Astrocyte (in vitro differentiated cells and primary cell): ENCODE measurements around the gene TUBE1. TPM values are rescaled to one million over a fixed set of nuclear protein-coding genes. Genes with fewer than 3 reads are reported as not detected.

ENCODE experiments used
- DNase-seq: peaks from one replicate; pipeline ENCODE4 v3.0.0-alpha.2; 2010; ENCODE audit warnings: low read depth
- FAIRE-seq: peaks from 2 replicates; lab custom pipeline; 2011; peaks lifted over from hg19 to GRCh38; lab: Jason Lieb, UNC
- H2AFZ ChIP-seq: 2 replicates; pipeline ENCODE4 v1.6.0; 2012; ENCODE audit warnings: low read depth, low read length, inconsistent platforms
- H3K27ac ChIP-seq: 2 replicates; pipeline ENCODE4 v1.5.1; 2011; ENCODE audit warnings: low read depth, low read length, inconsistent platforms
- H3K27me3 ChIP-seq: 2 replicates; pipeline ENCODE4 v1.6.0; 2011; ENCODE audit warnings: low read length, inconsistent platforms; ENCODE audit not compliant: insufficient read depth
- H3K36me3 ChIP-seq: 2 replicates; pipeline ENCODE4 v1.5.1; 2011; ENCODE audit warnings: low read length, inconsistent platforms; ENCODE audit not compliant: insufficient read depth
- H3K4me1 ChIP-seq: 2 replicates; pipeline ENCODE4 v1.5.1; 2011; ENCODE audit warnings: low read length, inconsistent platforms; ENCODE audit not compliant: insufficient read depth
- H3K4me2 ChIP-seq: 2 replicates; pipeline ENCODE4 v1.6.0; 2012; ENCODE audit warnings: low read length, inconsistent platforms
- H3K4me3 ChIP-seq: 2 replicates; pipeline ENCODE4 v1.5.1; 2011; ENCODE audit warnings: low read depth, mild to moderate bottlenecking, low read length, inconsistent platforms; ENCODE audit not compliant: insufficient read depth
- H3K79me2 ChIP-seq: 2 replicates; pipeline ENCODE4 v1.6.0; 2012; ENCODE audit warnings: mild to moderate bottlenecking, low read length, inconsistent platforms; ENCODE audit not compliant: insufficient read depth
- H3K9ac ChIP-seq: 2 replicates; pipeline ENCODE4 v1.6.0; 2012; ENCODE audit warnings: mild to moderate bottlenecking, low read length, inconsistent platforms
- H3K9me3 ChIP-seq: 2 replicates; pipeline ENCODE4 v1.5.1; 2012; ENCODE audit warnings: low read depth, mild to moderate bottlenecking, low read length, inconsistent platforms; ENCODE audit not compliant: insufficient read depth
- H4K20me1 ChIP-seq: 2 replicates; pipeline ENCODE4 v1.6.0; 2012; ENCODE audit warnings: low read length, inconsistent platforms; ENCODE audit not compliant: insufficient read depth
- H3K27ac Mint-ChIP-seq: one replicate; pipeline ENCODE4 v1.8.0; 2021; ENCODE audit warnings: mild to moderate bottlenecking, mixed read lengths; ENCODE audit not compliant: unreplicated experiment
- H3K27me3 Mint-ChIP-seq: one replicate; pipeline ENCODE4 v1.8.0; 2021; ENCODE audit warnings: low read depth, mixed read lengths; ENCODE audit not compliant: unreplicated experiment
- H3K36me3 Mint-ChIP-seq: one replicate; pipeline ENCODE4 v1.8.0; 2021; ENCODE audit warnings: low read depth, mixed read lengths; ENCODE audit not compliant: unreplicated experiment
- H3K4me1 Mint-ChIP-seq: one replicate; pipeline ENCODE4 v1.8.0; 2021; ENCODE audit warnings: low read depth, mixed read lengths; ENCODE audit not compliant: unreplicated experiment
- H3K4me3 Mint-ChIP-seq: one replicate; pipeline ENCODE4 v1.8.0; 2021; ENCODE audit warnings: mild to moderate bottlenecking, moderate library complexity, mixed read lengths; ENCODE audit not compliant: unreplicated experiment
- H3K9me3 Mint-ChIP-seq: one replicate; pipeline ENCODE4 v1.8.0; 2021; ENCODE audit warnings: mild to moderate bottlenecking, mixed read lengths; ENCODE audit not compliant: unreplicated experiment
- EZH2 ChIP-seq: IDR thresholded peaks from 2 replicates; pipeline ENCODE4 v1.6.1; 2012; ENCODE audit warnings: mild to moderate bottlenecking, low read length, inconsistent platforms; ENCODE audit not compliant: insufficient read depth
- total RNA-seq: library from RNA; stranded (reverse); gene quantifications from 2 replicates; pipeline ENCODE4 v1.2.1, GENCODE V29; 2021
- TF ChIP-seq, protein P1 (sequence below): IDR thresholded peaks from 2 replicates; pipeline ENCODE4 v1.5.1; 2011; ENCODE audit warnings: low read depth, mild to moderate bottlenecking, inconsistent platforms, low read length, moderate library complexity; ENCODE audit not compliant: insufficient read depth

The TUBE1 gene
- total RNA-seq, 1 donor from 2014 or later, result 17.7 TPM

- H3K27ac ChIP-seq, result no peak overlapping the region
- no peak overlapping the region for H2AFZ ChIP-seq
- FAIRE-seq (no peak), DNase-seq (no peak)
- peaks cover 7% of the 10 kb centered on the region for H3K4me1 Mint-ChIP-seq
- TF ChIP-seq EZH2, result no peak
- TF ChIP-seq, protein P1, sequence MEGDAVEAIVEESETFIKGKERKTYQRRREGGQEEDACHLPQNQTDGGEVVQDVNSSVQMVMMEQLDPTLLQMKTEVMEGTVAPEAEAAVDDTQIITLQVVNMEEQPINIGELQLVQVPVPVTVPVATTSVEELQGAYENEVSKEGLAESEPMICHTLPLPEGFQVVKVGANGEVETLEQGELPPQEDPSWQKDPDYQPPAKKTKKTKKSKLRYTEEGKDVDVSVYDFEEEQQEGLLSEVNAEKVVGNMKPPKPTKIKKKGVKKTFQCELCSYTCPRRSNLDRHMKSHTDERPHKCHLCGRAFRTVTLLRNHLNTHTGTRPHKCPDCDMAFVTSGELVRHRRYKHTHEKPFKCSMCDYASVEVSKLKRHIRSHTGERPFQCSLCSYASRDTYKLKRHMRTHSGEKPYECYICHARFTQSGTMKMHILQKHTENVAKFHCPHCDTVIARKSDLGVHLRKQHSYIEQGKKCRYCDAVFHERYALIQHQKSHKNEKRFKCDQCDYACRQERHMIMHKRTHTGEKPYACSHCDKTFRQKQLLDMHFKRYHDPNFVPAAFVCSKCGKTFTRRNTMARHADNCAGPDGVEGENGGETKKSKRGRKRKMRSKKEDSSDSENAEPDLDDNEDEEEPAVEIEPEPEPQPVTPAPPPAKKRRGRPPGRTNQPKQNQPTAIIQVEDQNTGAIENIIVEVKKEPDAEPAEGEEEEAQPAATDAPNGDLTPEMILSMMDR, result no peak
- no peaks in the 10 kb centered on the region for H3K9me3 ChIP-seq
- no peak overlapping the region for H3K4me3 ChIP-seq
- peaks cover 2% of the 10 kb centered on the region for H3K27me3 Mint-ChIP-seq
- no peaks in the 10 kb centered on the region for H3K27me3 ChIP-seq
- no peak overlapping the region for H3K4me2 ChIP-seq
- H3K27ac Mint-ChIP-seq, result no peak overlapping the region
- no peaks in the 10 kb centered on the region for H3K36me3 ChIP-seq
- H3K4me3 Mint-ChIP-seq, result no peak overlapping the region
- H3K9me3 Mint-ChIP-seq, result peaks cover 6% of the 10 kb centered on the region
- no peaks in the 10 kb centered on the region for H3K79me2 ChIP-seq
- peaks cover 7% of the 10 kb centered on the region for H3K4me1 ChIP-seq
- H4K20me1 ChIP-seq, result no peaks in the 10 kb centered on the region
- H3K9ac ChIP-seq, result no peak overlapping the region
- peaks cover 2% of the 10 kb centered on the region for H3K36me3 Mint-ChIP-seq
Observed at GRCh38 chr6:112050429-112050828, 36.9 kb downstream of the TUBE1 start.

DNA sequence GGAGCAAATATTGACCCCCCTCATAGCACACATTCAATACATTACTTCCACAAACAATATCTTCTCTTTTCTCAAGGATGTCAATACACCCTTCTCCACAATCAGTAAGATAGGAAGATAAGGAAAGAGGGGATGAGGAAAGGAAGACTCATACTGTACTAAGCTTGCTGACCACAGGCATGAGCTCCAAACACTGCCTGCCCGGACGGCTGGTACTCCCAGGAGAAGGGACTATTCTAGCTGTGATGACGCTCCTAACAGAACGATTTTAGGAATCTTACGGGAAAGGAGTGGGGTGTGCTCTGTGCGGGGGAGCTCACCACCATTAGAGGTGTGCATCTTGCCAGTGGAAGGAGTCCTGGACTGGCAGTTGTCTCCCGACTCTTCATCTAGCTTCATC is 37.3 kb downstream of the TUBE1 start:
- no peaks in the 10 kb centered on the region for H4K20me1 ChIP-seq

More for the DNA sequence above, 37.3 kb downstream of the TUBE1 start:
- Mint-ChIP-seq H3K36me3 (peaks cover 2% of the 10 kb centered on the region), H3K4me3 (no peak overlapping the region), H3K9me3 (peaks cover 6% of the 10 kb centered on the region), H3K27me3 (peaks cover 2% of the 10 kb centered on the region), H3K27ac (no peak overlapping the region), H3K4me1 (peaks cover 11% of the 10 kb centered on the region)
- no peak overlapping the region for H3K4me2 ChIP-seq
- TF ChIP-seq, protein P1, result no peak
- no peak for TF ChIP-seq EZH2
- H3K36me3 ChIP-seq, result no peaks in the 10 kb centered on the region
- DNase-seq, result no peak
- no peaks in the 10 kb centered on the region for H3K9me3 ChIP-seq
- no peak overlapping the region for H3K9ac ChIP-seq
- H3K79me2 ChIP-seq, result no peaks in the 10 kb centered on the region
- no peak overlapping the region for H2AFZ ChIP-seq
- peaks cover 11% of the 10 kb centered on the region for H3K4me1 ChIP-seq
- no peak overlapping the region for H3K27ac ChIP-seq
- no peaks in the 10 kb centered on the region for H3K27me3 ChIP-seq
- no peak overlapping the region for H3K4me3 ChIP-seq
- no peak for FAIRE-seq
